Astrocyte (in vitro differentiated cells and primary cell): Measurements from ENCODE around the gene MOB3B.

ENCODE experiments used
- EZH2 ChIP-seq: IDR thresholded peaks from 2 replicates; pipeline ENCODE4 v1.6.1; 2012; ENCODE audit warnings: mild to moderate bottlenecking, low read length, inconsistent platforms; ENCODE audit not compliant: insufficient read depth
- TF ChIP-seq, protein P1 (sequence below): IDR thresholded peaks from 2 replicates; pipeline ENCODE4 v1.5.1; 2011; ENCODE audit warnings: low read depth, mild to moderate bottlenecking, inconsistent platforms, low read length, moderate library complexity; ENCODE audit not compliant: insufficient read depth

DNA sequence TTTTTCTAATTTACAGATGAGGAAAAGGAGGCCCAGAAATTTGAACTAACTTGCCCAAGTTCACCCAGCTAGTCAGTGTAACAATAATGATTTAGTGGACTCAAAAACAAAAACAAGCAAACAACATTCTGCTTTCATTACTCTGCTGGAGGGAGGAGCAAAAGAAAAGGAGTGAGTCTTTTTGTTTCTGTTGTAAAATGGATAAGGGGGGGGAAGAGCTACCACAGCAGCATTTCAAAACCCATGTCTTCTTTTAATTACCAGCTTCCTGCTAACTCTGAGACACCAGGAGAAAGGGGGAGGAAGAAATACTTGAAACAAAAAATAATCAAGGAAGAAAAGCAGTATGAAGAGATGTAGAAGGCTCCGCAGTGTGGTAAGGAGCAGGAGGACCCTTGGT is 193.5 kb downstream of the MOB3B start:
- TF ChIP-seq EZH2 = no peak
- TF ChIP-seq, protein P1, sequence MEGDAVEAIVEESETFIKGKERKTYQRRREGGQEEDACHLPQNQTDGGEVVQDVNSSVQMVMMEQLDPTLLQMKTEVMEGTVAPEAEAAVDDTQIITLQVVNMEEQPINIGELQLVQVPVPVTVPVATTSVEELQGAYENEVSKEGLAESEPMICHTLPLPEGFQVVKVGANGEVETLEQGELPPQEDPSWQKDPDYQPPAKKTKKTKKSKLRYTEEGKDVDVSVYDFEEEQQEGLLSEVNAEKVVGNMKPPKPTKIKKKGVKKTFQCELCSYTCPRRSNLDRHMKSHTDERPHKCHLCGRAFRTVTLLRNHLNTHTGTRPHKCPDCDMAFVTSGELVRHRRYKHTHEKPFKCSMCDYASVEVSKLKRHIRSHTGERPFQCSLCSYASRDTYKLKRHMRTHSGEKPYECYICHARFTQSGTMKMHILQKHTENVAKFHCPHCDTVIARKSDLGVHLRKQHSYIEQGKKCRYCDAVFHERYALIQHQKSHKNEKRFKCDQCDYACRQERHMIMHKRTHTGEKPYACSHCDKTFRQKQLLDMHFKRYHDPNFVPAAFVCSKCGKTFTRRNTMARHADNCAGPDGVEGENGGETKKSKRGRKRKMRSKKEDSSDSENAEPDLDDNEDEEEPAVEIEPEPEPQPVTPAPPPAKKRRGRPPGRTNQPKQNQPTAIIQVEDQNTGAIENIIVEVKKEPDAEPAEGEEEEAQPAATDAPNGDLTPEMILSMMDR = no peak
